SU-DHL-6 (cell line): ENCODE results near the gene ZNF135.

Experiments
- H2AFZ ChIP-seq: fragments of 200-600 bp; sonication (generic); 2 replicates; pipeline ENCODE4 v1.6.1; 2014; ENCODE audit warnings: low read depth, mild to moderate bottlenecking, moderate library complexity, mixed read lengths, antibody characterized with exemption, low read length; ENCODE audit not compliant: severe bottlenecking
- H3F3A ChIP-seq: fragments of 200-600 bp; shearing (Covaris generic); 2 replicates; pipeline ENCODE4 v1.6.0; 2016; ENCODE audit warnings: antibody characterized with exemption, mild to moderate bottlenecking; ENCODE audit not compliant: insufficient read depth
- H3K27ac ChIP-seq: fragments of 200-600 bp; sonication (generic); 2 replicates; pipeline ENCODE4 v1.5.1; 2016; ENCODE audit warnings: low read depth, mild to moderate bottlenecking, low read length, moderate library complexity, mixed read lengths
- H3K27me3 ChIP-seq: fragments of 200-600 bp; sonication (generic), shearing (Covaris generic); 2 replicates; pipeline ENCODE4 v1.6.0; 2014; ENCODE audit warnings: mild to moderate bottlenecking, low read length
- H3K36me3 ChIP-seq: fragments of 200-600 bp; sonication (generic); 2 replicates; pipeline ENCODE4 v1.6.1; 2014; ENCODE audit warnings: mild to moderate bottlenecking, low read length, mixed read lengths
- H3K4me2 ChIP-seq: fragments of 300-600, 200-600 bp; shearing (Covaris generic), sonication (generic); 2 replicates; pipeline ENCODE4 v1.6.0; 2014; ENCODE audit warnings: low read length, low read depth, mild to moderate bottlenecking; ENCODE audit not compliant: poor library complexity, severe bottlenecking
- H3K4me3 ChIP-seq: fragments of 200-600 bp; sonication (generic); 2 replicates; pipeline ENCODE4 v1.5.1; 2014; ENCODE audit warnings: antibody characterized with exemption, low read length, mild to moderate bottlenecking, mixed read lengths; ENCODE audit not compliant: insufficient read depth, poor library complexity, severe bottlenecking
- H3K79me2 ChIP-seq: fragments of 200-600 bp; sonication (generic); 2 replicates; pipeline ENCODE4 v1.6.1; 2014; ENCODE audit warnings: mild to moderate bottlenecking, low read length, moderate library complexity; ENCODE audit not compliant: insufficient read depth
- H3K9ac ChIP-seq: fragments of 200-600 bp; sonication (generic); 2 replicates; pipeline ENCODE4 v1.7.0; 2014; ENCODE audit warnings: mild to moderate bottlenecking, low read length
- H3K9me2 ChIP-seq: fragments of 200-600 bp; sonication (generic); replicated peaks from 2 replicates; pipeline ENCODE4 v1.6.1; 2014; ENCODE audit warnings: low read length; ENCODE audit not compliant: insufficient read depth
- H3K9me3 ChIP-seq: fragments of 200-600 bp; sonication (generic); 2 replicates; pipeline ENCODE4 v1.6.1; 2014; ENCODE audit warnings: low read length, mixed read lengths; ENCODE audit not compliant: insufficient read depth
- H4K20me1 ChIP-seq: fragments of 200-600 bp; sonication (generic); 2 replicates; pipeline ENCODE4 v1.6.1; 2014; ENCODE audit warnings: low read depth, mild to moderate bottlenecking, antibody characterized with exemption, low read length, moderate library complexity, mixed read lengths
- EZH2phosphoT487 ChIP-seq: fragments of 200-600 bp; sonication (generic), shearing (Covaris generic); conservative IDR thresholded peaks from 2 replicates; pipeline ENCODE4 v1.6.1; 2018; ENCODE audit warnings: mild to moderate bottlenecking, antibody characterized with exemption, low read length, moderate library complexity, mixed read lengths
- TF ChIP-seq, protein P1 (sequence below): fragments of 200-600 bp; sonication (generic); IDR thresholded peaks from one replicate; pipeline ENCODE4 v1.5.1; 2017; ENCODE audit warnings: antibody characterized with exemption, mild to moderate bottlenecking, low read length, moderate library complexity; ENCODE audit not compliant: insufficient read depth, poor library complexity, severe bottlenecking

Gene ZNF135

DNA sequence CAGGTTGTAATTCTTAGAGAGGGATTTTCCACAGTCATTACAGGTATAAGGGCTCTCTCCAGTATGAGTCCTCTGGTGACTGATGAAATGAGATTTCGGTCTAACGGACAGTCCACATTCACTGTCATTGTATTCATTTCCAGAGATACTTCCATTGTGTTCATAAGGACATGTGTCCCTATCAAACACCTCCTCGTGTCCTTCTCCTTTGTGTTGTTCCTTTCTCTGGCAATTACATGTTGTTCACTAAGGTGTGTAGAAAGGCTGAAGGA, 49.4 kb downstream of the ZNF135 start:
- Histone ChIP-seq H3K36me3 (no peaks in the 10 kb centered on the region), H3K4me2 (no peak overlapping the region), H2AFZ (no peak overlapping the region), H3K79me2 (no peaks in the 10 kb centered on the region), H3F3A (no peaks in the 10 kb centered on the region), H3K27ac (no peak overlapping the region), H3K4me3 (no peak overlapping the region), H3K27me3 (no peaks in the 10 kb centered on the region), H4K20me1 (no peaks in the 10 kb centered on the region), H3K9ac (no peak overlapping the region), H3K9me2 (no peaks in the 10 kb centered on the region), H3K9me3 (peaks cover 52% of the 10 kb centered on the region; the same call in 1 of the 2 replicates)
- TF ChIP-seq, protein P1, sequence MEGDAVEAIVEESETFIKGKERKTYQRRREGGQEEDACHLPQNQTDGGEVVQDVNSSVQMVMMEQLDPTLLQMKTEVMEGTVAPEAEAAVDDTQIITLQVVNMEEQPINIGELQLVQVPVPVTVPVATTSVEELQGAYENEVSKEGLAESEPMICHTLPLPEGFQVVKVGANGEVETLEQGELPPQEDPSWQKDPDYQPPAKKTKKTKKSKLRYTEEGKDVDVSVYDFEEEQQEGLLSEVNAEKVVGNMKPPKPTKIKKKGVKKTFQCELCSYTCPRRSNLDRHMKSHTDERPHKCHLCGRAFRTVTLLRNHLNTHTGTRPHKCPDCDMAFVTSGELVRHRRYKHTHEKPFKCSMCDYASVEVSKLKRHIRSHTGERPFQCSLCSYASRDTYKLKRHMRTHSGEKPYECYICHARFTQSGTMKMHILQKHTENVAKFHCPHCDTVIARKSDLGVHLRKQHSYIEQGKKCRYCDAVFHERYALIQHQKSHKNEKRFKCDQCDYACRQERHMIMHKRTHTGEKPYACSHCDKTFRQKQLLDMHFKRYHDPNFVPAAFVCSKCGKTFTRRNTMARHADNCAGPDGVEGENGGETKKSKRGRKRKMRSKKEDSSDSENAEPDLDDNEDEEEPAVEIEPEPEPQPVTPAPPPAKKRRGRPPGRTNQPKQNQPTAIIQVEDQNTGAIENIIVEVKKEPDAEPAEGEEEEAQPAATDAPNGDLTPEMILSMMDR, result no peak
- no peak for TF ChIP-seq EZH2phosphoT487

DNA sequence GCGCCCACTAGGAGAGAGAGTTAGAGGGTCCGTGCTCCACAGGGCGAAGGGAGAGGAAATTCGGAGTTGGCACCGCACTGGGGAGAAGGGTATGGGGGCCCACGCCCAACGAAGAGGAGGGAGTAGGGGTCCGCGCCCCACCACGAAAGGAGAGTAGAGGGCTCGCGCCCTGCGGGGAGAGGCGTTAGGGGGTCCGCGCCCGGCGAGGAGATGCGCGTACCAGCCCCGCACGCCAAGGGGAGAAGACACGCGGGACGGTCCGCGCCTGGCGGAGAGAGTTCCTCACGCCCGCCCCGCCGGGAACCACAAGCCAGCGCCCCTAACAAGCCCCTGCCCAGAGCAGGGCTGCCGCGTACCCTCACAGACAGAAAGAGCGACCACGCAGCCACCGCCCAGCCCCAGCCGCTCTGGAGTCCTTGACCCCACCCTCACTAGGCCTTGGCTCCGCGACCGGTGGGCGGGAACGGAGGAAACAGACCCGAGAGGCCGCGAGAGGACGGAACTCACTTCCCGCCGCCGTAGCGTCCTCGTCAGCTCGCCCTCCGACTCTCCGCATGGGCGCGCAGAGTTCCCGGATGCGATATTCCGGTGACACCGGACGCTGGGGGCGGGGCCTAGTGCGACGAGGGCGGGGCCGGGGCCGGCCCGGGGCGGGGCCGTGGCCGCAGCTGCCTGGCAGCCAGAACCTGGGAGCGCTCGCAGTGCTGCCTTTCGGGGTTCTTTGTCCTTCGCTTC, 58.9 kb downstream of the ZNF135 start:
- H3F3A ChIP-seq, result no peaks in the 10 kb centered on the region
- TF ChIP-seq, protein P1, result no peak
- no peak for TF ChIP-seq EZH2phosphoT487
- peaks cover 34% of the 10 kb centered on the region for H3K9me3 ChIP-seq
- no peak overlapping the region for H3K4me2 ChIP-seq
- H3K27me3 ChIP-seq, result no peaks in the 10 kb centered on the region
- no peak overlapping the region for H3K4me3 ChIP-seq
- no peaks in the 10 kb centered on the region for H4K20me1 ChIP-seq
- H3K9ac ChIP-seq, result no peak overlapping the region
- no peaks in the 10 kb centered on the region for H3K79me2 ChIP-seq
- no peaks in the 10 kb centered on the region for H3K36me3 ChIP-seq
- H3K27ac ChIP-seq, result no peak overlapping the region
- H2AFZ ChIP-seq, result no peak overlapping the region
- no peaks in the 10 kb centered on the region for H3K9me2 ChIP-seq

DNA sequence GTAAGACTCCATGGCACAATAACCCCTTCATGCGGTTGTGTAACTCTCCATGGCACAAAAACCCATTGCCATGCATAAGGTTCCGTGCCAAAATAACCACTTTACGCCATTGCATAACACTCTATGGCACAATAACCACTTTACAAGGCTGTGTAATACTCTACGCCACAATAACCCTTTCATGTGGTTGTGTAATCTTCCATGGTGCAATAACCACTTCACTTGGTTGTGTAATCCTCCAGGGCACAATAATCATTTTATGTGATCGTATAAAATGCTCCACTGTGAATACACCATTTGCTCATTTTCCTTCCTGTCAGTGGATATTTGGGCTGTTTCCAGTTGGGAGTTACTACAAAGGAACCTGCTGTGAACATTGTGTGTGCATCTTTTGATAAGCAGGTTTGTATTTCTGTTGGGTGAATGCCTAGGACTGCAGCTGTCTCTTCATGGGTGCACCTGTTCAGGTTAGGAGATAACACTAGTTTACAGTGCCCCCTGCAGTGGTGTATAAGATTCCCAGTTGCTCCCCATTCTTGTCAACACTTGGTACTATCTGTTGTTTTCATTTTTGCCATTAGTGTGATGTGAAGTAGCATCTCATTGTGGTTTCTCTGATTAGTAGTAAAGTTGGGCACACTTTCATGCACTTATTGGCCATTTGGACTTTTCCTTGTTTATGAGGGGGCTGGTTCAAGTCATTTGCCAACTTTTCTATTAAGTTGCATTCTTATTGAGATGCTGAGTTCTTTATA, 60.1 kb downstream of the ZNF135 start:
- Histone ChIP-seq H3K36me3 (no peaks in the 10 kb centered on the region), H3K79me2 (no peaks in the 10 kb centered on the region), H3K4me2 (no peak overlapping the region), H2AFZ (no peak overlapping the region), H3K27ac (no peak overlapping the region), H3K9ac (no peak overlapping the region), H3F3A (no peaks in the 10 kb centered on the region), H3K9me2 (no peaks in the 10 kb centered on the region), H4K20me1 (no peaks in the 10 kb centered on the region), H3K9me3 (peaks cover 46% of the 10 kb centered on the region), H3K27me3 (no peaks in the 10 kb centered on the region), H3K4me3 (no peak overlapping the region)
- TF ChIP-seq, protein P1, result no peak
- TF ChIP-seq EZH2phosphoT487, result no peak
